Measurements from ENCODE around the gene MX1. TPM values are rescaled to one million over a fixed set of nuclear protein-coding genes. Genes with fewer than 3 reads are reported as not detected.

The MX1 gene
- total RNA-seq = 10 to 100 TPM in 1 of 2 donors, 1 to 10 TPM in 1; 7.3 to 17.7 TPM

GRCh38 chr21:41425954-41426675, at the start of gene MX1:
MX1 (plus strand) TSS chr21:41426239; CDS start chr21:41432071, 5,832 bp downstream.
- Histone ChIP-seq H3K36me3 (no peaks in the 10 kb centered on the region), H3K9me3 (no peaks in the 10 kb centered on the region), H3K9ac (ENCODE audit: low read depth in 2 of 2, low read length in 2 of 2) (peak within 1 kb of the TSS; percentile 71 to 87), H3K4me1 (peaks cover 5% of the 10 kb centered on the region), H3K27ac (no peak within 1 kb of the TSS), H3K27me3 (no peaks in the 10 kb centered on the region), H3K4me3 (peak within 1 kb of the TSS; percentile 55)
- intact Hi-C loops (cut with DNase I) = no loop called here
- peak; percentile 87 for DNase-seq
- no peak for TF ChIP-seq CTCF (IDR thresholded peaks at IDR 0.05)

GRCh38 chr21:41377715-41378114, 48.3 kb upstream of the MX1 start:
- no peak overlapping the region for H3K4me3 ChIP-seq

DNA sequence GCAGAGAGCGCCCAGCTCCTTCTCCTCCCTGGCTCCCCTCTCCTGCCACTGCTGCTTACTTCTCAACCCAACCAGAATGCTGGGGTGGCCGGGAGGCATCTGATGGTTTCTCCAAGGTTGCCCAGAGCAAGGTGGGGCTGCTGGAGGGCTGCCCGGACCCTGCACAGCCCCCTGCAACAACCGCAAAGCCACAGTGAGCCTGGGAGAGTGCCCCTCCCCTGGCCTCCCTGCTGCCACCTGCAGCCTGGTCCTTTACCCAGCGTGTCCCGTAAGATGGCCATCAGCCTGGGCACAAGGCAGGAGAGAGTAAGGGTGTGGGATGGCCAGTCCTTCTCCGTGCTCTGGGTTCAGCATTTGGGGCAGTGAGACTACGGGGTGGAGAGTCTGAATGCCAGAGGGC, 47.2 kb upstream of the MX1 start:
- H3K36me3 ChIP-seq = no peaks in the 10 kb centered on the region

More at GRCh38 chr21:41377715-41378114, 48.3 kb upstream of the MX1 start:
- H3K9me3 ChIP-seq = no peaks in the 10 kb centered on the region
- no peak overlapping the region for H3K27ac ChIP-seq
- intact Hi-C loops (cut with DNase I) = no loop called here
- no peaks in the 10 kb centered on the region for H3K36me3 ChIP-seq
- no peak for DNase-seq
- no peak overlapping the region for H3K9ac ChIP-seq (ENCODE audit: low read depth in 2 of 2, low read length in 2 of 2)
- TF ChIP-seq CTCF (IDR thresholded peaks at IDR 0.05) = no peak
- no peaks in the 10 kb centered on the region for H3K27me3 ChIP-seq
- no peaks in the 10 kb centered on the region for H3K4me1 ChIP-seq

GRCh38 chr21:41379901-41380300, 46.1 kb upstream of the MX1 start:
- DNase-seq = no peak

More for the DNA sequence above, 47.2 kb upstream of the MX1 start:
- DNase-seq = no peak
- no peak overlapping the region for H3K9ac ChIP-seq (ENCODE audit: low read depth in 2 of 2, low read length in 2 of 2)
- intact Hi-C loops (cut with DNase I) = no loop called here
- H3K4me1 ChIP-seq = no peaks in the 10 kb centered on the region
- no peaks in the 10 kb centered on the region for H3K27me3 ChIP-seq
- TF ChIP-seq CTCF (IDR thresholded peaks at IDR 0.05) = no peak
- no peak overlapping the region for H3K27ac ChIP-seq
- no peak overlapping the region for H3K4me3 ChIP-seq
- no peaks in the 10 kb centered on the region for H3K9me3 ChIP-seq

DNA sequence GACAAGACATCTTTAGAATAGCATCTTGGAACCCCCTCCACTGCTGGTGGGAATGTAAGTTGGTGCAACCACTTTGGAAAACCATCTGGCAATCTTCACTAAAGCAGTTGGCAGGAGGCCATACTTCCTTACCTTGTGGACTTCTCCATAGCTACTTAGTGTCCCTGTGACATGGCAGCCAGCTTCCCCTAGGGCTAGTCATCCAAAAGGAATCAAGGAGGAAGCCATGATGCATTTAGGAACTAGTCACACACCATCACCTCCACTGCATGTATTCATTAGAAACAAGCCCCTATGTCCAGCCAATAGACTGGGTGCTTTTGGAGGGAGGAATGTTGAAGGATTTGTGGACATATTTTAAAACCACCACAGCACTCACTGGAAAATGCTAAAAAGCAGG, 44.3 kb upstream of the MX1 start:
- no peak for TF ChIP-seq CTCF (IDR thresholded peaks at IDR 0.05)
- Histone ChIP-seq H3K4me1 (no peaks in the 10 kb centered on the region), H3K4me3 (no peak overlapping the region), H3K27ac (no peak overlapping the region), H3K9me3 (no peaks in the 10 kb centered on the region), H3K27me3 (no peaks in the 10 kb centered on the region), H3K9ac (ENCODE audit: low read depth in 2 of 2, low read length in 2 of 2) (no peak overlapping the region), H3K36me3 (no peaks in the 10 kb centered on the region)
- no peak for DNase-seq
- intact Hi-C loops (cut with DNase I) = no loop called here

More at GRCh38 chr21:41379901-41380300, 46.1 kb upstream of the MX1 start:
- intact Hi-C loops (cut with DNase I) = no loop called here
- Histone ChIP-seq H3K4me3 (no peak overlapping the region), H3K27ac (no peak overlapping the region), H3K4me1 (no peaks in the 10 kb centered on the region), H3K9ac (ENCODE audit: low read depth in 2 of 2, low read length in 2 of 2) (no peak overlapping the region), H3K9me3 (no peaks in the 10 kb centered on the region), H3K27me3 (no peaks in the 10 kb centered on the region), H3K36me3 (no peaks in the 10 kb centered on the region)
- TF ChIP-seq CTCF (IDR thresholded peaks at IDR 0.05) = no peak
